Posterior vena cava (tissue), 2 donors: ENCODE measurements around the gene PSMB5. TPM values are rescaled to one million over a fixed set of nuclear protein-coding genes. Genes with fewer than 3 reads are reported as not detected.

ENCODE experiments used
- DNase-seq: peaks from one replicate; pipeline ENCODE4 v3.0.0-alpha.2; 2020; ENCODE audit warnings: low spot score
- intact Hi-C, 2 donors: fragments of 100-400 bp; cut with DNase I; formaldehyde crosslinking; loops; one replicate each; pipeline versions ENCODE4 v1.14.1 to v1.14.2; 2022 to 2023
- total RNA-seq, 2 donors: library from RNA; stranded (reverse); fragmentation: NEBNext Ultra II Directional; extraction: Animal tissue kit (Norgen Biotek cat#: 25700); gene quantifications; one replicate each; pipeline ENCODE4 v1.2.1, GENCODE V29; 2021
- donor health status: DM: yes; HTN: yes; CAD: no.
- donor health status: DM: yes; HTN: yes; CAD: no.

Gene PSMB5
- total RNA-seq, 2 donors from 2014 or later = 71.5 to 78.8 TPM

DNA sequence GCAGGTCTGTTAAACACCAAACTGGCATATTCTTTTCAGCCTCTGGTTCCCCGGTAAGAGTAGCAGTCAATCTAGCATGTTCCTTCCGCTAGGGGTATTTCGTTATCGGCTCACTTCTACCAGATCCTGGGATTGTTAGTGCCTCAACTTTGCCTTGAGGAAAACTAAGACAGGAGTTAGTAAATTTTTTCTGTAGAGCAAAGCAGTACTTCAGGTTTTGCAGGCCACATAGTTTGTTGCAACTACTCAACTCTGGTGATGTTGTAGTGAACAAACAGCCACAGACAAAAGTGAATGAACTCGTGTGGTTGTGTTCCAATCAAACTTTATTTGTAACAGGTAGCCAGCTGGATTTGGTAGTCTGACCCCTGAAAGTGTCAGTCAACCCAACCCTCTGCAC is 28.9 kb upstream of the PSMB5 start:
- DNase-seq = no peak
- intact Hi-C loops = no loop called here

DNA sequence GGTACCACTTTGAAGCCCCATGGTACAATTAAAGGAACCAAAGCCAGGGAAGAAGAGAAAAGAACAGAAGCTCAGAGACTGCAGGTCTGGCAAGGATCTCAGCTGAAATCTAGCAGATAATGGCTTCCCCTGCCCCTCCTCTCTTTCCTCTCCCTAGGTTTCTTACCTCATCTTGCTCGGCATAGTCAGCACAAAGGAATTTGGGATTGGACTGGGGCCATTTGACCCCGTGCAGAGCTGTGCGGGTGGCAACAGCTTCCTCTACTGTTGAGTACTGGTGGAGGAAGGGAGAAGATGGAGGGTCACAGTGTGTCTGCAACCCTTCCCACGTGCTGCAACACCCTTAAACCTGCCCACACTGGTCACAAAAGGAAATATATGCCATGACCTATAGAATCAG is 27.3 kb upstream of the PSMB5 start:
- intact Hi-C loops = no loop called here
- DNase-seq = peak; percentile 74

DNA sequence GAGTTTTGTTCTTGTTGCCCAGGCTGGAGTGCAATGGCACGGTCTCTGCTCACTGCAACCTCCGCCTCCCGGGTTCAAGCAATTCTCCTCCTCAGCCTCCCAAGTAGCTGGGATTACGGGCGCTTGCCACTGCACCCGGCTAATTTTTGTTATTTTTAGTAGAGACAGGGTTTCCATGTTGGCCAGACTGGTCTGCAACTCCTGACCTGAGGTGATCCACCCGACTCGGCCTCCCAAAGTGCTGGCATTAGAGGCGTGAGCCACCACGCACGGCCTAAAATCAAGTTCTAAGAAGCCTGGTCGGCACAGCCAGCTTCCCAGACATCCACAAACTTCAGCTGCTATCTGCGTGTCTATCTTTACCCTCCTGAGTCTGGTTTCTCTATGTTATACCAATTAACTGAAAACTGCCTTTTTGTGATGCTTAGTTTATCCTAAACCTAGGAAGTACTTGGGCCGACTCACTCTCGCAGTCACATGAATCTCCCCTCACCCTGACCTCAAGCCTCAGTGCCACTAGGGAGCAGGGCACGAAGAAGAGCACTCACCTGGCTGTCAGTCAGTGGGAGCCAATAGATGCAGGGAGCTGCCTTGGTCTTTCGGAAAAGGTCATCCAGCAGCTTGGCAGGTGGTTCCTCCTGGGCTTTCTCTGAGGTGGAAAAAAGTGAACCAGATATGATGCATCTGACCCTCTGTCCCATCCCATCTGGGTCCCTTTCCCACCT is 26.0 kb upstream of the PSMB5 start:
- DNase-seq = peak; percentile 56
- intact Hi-C loops = no loop called here

DNA sequence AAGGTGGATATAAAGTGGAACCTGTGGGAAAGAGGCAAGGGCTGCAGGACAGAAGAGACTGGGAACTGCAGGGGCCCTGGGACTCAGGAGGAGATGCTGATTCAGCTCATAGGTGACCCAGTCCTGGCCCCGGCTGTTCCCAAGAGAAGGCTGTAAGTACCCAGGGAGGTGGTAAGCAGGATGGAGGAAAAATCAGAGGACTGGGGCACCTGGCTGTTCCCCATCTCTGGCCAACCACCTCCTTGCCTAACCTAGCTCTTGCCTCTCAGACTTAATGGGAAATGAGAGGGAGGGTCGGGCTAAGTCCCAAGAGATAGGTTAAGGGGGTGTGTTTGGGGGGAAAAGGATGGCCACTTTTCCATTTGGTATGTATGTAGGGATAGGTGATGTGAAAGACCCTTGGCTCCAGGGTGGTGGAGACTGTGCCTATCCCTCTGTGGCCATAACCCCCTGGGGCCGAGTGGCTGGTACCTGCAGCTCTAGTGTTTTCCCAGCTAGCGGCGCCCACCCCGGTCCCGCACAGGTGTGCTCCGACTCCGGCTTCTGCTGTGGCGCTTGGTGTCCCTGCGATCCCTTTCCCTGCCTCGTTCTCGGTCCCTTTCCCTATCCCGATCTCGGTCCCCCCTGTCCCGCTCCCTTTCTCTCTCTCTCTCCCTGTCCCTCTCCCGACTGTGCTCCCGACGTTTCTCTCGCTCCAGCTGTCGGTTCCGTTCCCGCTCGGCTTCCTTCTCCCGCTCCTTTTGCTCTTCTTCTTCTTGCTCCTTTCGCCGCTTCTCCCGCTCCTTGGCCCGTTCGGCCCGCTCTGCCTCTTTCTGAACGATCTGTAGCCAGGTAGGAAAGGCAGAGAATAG is 24.2 kb upstream of the PSMB5 start:
- peak; percentile 80 for DNase-seq
- intact Hi-C loops = loop anchor here in 1 of 2 donors (5.0 kb wide), 1 partner anchor 72 kb away; no protein-coding TSS in a partner anchor

DNA sequence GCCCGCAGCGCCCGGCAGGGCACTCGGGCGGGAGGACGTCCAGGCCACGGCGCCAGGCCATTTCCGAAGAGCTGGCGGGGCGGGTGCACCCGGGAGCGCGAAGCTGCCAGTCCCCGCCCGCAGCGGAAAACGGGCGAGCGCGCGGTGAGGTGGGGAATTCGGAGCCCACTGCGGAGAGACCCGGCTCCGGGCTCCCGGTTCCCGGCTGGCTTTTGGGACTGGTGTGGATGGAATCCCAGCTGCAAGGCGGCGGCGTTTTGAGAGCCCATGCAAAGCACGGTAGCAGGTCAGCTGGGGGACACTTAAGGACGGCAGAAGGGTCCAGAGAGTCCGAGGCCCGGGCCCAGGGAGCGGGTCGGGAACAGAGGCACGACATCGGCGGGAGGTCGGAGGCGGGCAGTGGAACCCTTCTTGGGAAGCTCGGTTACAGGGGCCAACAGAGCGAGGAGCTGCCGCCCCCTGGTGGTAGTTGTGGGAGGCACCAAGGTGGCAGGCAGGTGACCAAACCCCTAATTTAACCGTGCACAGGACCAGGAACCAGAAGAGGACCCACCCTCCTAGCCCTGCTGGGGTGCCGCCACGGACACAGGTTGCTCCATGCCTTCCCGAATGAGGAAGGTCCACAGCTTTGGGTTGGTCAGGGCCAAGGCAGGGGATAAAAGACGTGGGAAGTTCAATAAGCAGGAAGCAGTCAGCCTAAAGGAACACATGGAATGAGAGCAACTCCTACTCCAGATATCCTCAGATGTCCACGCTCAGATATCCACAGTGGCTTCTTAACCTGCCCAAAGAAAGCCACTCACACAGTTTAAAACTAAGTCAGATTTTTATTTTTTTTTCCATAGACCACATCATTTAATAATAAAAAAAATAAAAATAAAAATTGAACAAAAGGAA is 23.3 kb upstream of the PSMB5 start:
- intact Hi-C loops = loop anchor here (2.0 to 5.0 kb wide), 2 partner anchors 71 kb away; no protein-coding TSS in a partner anchor
- peak; percentile 96 for DNase-seq

DNA sequence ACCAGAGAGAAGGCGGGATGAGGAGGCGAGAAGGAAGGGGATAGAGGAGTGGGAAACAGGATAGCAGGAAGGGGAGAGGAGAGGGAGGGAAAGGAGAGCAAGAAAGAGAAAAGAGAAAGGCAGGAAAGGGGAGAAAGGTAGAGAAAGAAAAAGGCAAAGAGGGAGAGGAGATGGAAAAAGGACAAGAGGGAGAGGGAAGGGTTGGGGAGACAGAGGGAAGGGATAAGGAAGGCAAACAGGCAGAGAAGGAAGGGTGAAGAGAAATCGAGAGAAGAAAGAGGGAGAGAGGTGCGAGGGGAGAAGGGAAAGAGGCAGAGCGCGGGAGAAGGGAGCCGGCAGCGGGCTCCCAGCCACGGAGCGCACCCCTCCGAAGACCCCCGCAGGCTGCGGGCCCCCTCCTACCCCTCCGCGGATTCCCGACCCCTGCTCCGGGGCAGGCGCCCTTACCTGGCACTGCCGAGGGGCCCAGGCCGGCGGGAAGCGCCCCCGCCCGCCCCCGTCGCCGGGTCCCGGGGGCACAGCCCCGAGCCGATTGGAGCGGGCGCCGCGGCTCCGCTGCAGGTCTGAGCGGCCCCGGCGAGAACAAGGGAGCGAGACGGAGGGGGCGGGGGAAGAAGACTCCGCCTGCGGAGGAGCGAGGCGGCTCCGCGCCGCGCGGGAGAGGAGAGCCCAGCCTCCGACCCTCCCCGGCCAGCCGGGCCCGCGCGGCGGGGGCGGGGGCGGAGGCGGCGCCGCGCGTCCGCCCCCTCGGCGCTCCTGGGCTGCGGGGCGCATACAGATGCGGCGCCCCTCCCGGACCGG is 22.5 kb upstream of the PSMB5 start, which contains the start of gene CDH24:
Gene CDH24 (minus strand): TSS at position 565 of the 801 bp plus-strand sequence. CDS start 1,787 bp downstream, outside the sequence.
- DNase-seq = peak; percentile 82
- intact Hi-C loops = loop anchor here (2.0 to 5.0 kb wide), 2 partner anchors 70 kb away; no protein-coding TSS in a partner anchor

DNA sequence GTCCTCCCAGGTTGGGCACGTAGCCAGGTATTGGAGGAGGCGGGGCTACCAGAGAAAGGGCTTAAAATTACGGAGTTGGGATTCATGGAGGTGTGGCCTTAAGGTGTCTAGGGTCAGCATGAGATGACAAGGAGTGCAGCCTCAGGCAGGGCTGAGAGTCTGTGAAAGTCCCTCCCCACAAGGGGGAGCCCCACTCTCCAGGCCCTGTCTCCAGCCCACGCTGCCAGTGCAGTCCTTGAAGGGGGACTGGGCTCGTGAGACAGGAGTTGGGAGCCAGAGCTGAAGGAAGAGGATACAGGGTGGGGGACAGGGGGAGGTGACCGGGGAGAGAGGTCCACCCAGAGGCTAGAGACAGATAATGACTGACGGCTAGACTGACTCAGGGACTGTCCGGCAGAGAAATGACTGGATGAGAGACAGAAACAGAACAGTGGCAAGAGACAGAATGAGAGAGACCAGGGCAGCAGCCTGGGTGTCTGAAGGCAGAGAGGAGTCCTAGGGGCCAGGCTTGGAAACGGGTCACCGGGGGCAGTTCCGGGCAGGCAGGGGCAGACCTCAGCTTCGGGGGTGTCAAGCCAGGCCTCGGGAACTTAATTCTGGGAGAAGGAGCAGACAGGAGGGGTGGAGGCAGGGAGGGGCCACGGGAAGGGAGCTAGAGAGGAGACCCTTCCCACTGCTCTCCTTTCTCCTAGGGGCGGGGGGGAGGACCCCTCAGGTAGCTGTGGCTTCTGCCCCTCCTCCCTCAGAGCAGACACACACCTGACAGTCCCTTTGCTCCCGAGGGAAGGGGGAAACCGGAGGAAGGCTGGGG is 21.6 kb upstream of the PSMB5 start:
- intact Hi-C loops = loop anchor here (2.0 to 5.0 kb wide), 2 partner anchors 69 to 70 kb away; no protein-coding TSS in a partner anchor
- DNase-seq = peak; percentile 86

DNA sequence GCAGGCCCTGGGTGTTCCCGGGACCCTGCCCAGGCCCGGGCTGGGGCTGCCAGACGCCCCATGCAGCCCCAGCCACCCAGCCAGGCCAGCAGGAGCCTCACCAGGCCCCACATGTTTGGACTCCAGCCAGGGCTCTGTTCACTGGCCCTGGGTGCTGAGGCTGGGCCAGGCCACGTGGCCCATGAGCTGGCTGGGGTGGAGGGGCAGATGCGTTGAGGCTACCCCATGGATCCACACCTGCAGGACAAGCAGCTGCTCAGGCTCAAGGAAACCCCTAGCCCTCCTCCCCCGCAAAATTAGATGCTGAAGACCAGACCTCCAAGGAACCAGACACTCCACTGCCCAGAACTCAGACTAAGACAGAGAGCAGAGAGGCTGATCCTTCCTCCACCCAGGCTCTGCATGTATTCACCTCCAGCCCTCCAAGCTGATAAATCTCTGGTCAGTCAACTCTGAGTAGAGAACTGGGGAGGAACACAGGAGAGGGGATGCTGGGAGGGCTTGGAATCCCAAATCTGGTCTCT is 21.0 kb upstream of the PSMB5 start:
- intact Hi-C loops = loop anchor here (2.0 to 5.0 kb wide), 2 partner anchors 68 to 69 kb away; no protein-coding TSS in a partner anchor
- peak; percentile 79 for DNase-seq

DNA sequence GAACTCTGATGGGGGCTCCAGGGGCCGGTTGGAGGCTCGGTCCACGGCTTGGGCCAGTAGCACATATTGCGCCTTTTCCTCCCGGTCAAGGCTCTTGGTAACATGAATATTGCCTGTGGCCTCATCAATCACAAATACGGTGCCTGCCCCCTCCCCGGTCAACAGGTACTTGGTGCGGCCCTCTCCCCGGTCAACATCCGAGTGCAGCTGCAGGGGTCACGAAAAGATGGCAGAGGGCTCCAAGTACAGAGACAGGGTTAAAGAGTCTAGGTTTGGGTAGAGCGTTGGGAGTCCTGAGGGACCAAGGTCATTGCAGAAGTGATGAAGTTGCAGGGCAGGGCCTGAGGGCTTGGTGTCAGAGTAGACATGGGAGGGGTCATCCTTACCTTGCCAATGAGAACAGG is 20.4 kb upstream of the PSMB5 start:
- intact Hi-C loops = loop anchor here in 1 of 2 donors (5.0 kb wide), 1 partner anchor 68 kb away; no protein-coding TSS in a partner anchor

DNA sequence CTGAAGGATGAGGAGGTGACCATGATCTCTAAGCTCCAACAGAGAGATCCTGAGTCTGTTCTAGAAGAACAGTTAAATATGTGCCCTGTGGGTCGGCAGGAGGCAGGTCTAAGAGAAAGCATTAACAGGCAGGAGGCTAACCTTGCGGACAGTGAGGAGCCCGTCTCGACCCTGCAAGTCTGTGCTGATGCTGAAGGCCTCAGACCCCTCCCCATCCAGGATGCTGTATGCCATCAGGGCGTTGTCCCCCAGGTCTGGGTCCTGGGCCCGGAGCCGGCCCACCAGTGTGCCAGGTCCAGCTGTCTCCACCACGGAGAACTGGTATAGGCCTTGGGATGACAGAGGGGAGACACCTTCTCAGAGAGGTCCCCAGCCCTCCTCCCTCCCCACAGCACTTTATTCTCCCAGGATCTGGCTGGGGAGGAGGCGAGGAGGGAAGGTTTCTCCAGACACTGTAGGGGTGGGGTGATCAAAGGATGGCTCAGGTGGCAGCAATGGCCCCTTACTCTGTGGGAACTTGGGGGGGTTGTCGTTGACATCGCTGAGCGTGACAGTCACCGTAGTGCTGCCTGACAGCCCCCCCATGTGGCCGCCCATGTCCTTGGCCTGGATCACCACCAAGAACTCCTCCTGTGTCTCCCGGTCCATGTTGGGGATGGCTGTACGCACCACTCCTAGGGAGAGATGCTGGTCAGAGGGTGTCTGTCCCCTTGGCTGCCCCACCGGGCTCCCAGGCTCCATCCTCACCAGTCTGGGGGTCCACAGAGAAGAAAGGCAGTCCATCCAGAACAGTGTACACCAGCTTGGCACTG is 19.5 kb upstream of the PSMB5 start:
- peak; percentile 76 for DNase-seq
- intact Hi-C loops = loop anchor here in 1 of 2 donors (5.0 kb wide), 1 partner anchor 1002 kb away; no protein-coding TSS in a partner anchor

More for the DNA sequence above, 20.4 kb upstream of the PSMB5 start:
- DNase-seq = peak; percentile 64

DNA sequence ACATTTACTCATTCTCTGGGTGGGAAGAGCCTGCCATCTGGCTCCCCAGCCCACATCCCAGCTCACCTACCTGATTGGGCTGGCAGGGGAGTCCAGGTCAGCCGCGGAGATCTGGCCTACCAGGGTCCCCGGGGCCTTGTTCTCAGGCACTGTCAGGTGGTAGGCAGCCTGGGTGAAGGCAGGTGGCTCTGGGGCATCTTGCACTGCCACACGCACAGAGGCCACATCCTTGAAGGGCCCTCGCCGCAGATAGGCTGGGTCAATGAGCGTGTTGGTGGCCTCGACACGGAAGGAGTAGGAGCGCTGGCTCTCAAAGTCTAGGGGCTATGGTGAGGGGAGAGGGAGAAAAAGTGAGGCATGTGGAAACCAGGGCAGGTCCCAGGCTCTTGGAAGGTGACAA is 18.7 kb upstream of the PSMB5 start:
- DNase-seq = no peak
- intact Hi-C loops = loop anchor here in 1 of 2 donors (5.0 kb wide), 1 partner anchor 1001 kb away; no protein-coding TSS in a partner anchor

DNA sequence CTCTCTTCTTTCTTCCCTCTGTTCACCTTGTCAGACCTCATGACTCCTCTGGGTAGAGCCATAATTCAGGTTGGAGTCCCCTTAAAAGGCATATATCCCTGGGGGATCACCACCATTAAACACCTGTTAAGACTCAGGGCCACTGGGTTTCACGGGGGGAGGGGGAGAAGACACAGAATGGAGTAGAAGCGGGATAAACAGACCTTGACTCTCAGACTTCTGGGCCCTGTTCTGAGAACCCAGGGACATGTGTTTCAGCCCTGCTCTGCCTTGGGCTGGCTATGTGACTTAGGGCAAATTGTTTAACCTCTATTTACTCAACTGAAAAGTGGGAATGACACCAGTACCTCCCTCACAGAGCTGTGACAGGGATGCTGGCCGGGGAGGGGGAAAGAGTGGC is 18.0 kb upstream of the PSMB5 start:
- intact Hi-C loops = loop anchor here in 1 of 2 donors (5.0 kb wide), 1 partner anchor 1000 kb away; no protein-coding TSS in a partner anchor

DNA sequence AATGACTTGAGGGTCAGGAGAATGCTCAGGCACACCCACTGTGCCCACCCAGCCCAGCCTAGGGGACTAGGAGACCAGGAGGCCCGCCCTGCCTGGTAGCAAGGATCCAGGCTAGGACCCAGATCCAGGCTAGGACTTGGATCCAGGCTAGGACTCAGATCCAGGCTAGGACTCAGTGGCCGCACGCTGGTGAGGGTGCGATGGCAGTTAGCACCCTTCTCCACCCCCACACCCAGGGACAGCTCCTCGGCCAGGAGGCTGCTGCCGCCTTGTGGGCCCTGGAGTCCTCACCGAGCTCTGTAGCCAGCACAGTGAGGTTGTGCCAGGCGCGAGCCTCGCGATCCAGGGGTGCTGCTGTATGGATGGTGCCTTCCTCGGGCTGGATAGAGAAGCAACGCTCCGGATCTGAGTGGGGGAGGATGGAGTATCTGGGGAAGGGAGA is 17.5 kb upstream of the PSMB5 start:
- DNase-seq = no peak
- intact Hi-C loops = loop anchor here in 1 of 2 donors (5.0 kb wide), 1 partner anchor 1000 kb away; no protein-coding TSS in a partner anchor

More for the DNA sequence above, 18.0 kb upstream of the PSMB5 start:
- no peak for DNase-seq

DNA sequence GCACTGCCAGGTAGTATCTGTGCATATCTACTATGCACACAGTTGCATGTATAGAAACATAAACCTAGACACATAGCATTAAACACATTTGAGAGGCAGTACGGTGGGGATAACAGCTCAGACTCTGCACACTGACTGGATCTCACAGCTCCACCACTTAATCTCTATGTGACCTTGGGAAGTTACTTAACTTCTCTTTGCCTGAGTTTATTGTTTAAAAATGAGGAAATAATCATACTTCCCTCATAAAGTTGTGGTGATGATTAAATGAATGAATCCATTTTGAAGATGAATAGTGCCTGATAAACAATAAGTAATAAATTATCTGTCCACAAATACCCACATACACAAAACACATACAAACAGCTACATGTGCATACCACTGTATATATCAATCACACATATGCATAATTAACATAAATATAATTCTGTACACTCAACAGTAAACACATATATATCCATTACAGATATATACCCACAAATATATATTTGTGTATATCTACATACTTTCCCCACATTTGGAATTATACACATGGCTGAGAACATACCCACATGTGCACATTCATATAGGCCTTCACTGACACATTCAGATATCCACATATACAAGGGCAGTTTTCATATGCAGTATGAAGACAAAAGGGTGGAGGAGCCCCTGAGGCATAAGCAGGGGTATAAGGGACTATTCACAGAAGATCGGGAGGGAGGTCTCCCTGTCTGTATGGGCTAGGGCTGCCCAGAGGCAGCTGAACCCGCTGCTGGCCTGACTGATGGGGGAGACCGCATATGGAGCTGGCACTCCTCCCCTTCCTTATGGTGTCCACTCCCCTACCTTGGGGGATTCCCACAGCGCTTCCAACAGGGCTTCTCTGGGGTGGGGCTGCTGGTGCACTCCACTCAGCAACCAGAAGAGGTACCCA is 16.7 kb upstream of the PSMB5 start:
- intact Hi-C loops = loop anchor here in 1 of 2 donors (5.0 kb wide), 1 partner anchor 999 kb away; no protein-coding TSS in a partner anchor
- DNase-seq = no peak

DNA sequence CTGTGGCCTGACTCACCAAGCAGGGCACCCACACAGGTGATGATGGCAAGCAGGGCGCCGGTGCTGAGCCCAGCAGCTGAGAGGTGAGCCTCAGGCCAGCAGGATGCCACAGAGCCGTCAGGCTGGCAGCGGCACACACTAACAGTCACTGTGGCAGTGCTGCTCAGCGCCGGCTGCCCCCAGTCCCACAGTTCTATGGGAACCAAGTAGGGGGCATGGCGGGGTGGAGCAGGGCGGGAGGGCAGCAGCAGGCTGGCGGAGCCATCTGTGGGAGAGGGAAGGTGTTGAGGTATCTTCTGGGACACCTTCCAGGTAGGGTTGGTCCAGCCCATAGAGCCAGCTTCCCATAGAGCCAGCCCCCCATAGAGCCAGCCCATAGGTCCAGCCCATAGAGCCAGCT is 14.3 kb upstream of the PSMB5 start:
- intact Hi-C loops = no loop called here
- no peak for DNase-seq
